Measurements from ENCODE around the gene UNC93B1. TPM values are rescaled to one million over a fixed set of nuclear protein-coding genes. Genes with fewer than 3 reads are reported as not detected.
A peak's percentile ranks its signal among the peaks of the same experiment; 100 is the strongest.

Gene UNC93B1
- total RNA-seq, 2 experiments from 2014 or later: 41.7 to 42.0 TPM

- ChIA-PET POLR2A (no interaction called here), CTCF (no interaction called here)
- Mint-ChIP-seq H3K27me3 (no peaks in the 10 kb centered on the region), H3K4me1 (peaks cover 19% of the 10 kb centered on the region), H3K4me3 (no peak overlapping the region), H3K27ac (no peak overlapping the region), H3K36me3 (ENCODE audit: low read depth) (peaks cover 2% of the 10 kb centered on the region), H3K9me3 (no peaks in the 10 kb centered on the region)
- no peak for DNase-seq
Measured at GRCh38 chr11:68007498-68008380, 3.8 kb upstream of the UNC93B1 start.

GRCh38 chr11:68006606-68007166 is 2.8 kb upstream of the UNC93B1 start:
- no peak overlapping the region for H3K4me3 Mint-ChIP-seq
- H3K4me1 Mint-ChIP-seq: peaks cover 27% of the 10 kb centered on the region
- H3K27me3 Mint-ChIP-seq: no peaks in the 10 kb centered on the region
- H3K36me3 Mint-ChIP-seq (ENCODE audit: low read depth): peaks cover 10% of the 10 kb centered on the region
- no peaks in the 10 kb centered on the region for H3K9me3 Mint-ChIP-seq
- CTCF ChIA-PET: no interaction called here
- DNase-seq: no peak
- H3K27ac Mint-ChIP-seq: no peak overlapping the region
- POLR2A ChIA-PET: no interaction called here

GRCh38 chr11:68004551-68005335 is 846 bp upstream of the UNC93B1 start:
- Mint-ChIP-seq H3K27me3 (no peaks in the 10 kb centered on the region), H3K27ac (peak overlapping the region; percentile 70), H3K4me1 (peaks cover 33% of the 10 kb centered on the region), H3K4me3 (peak overlapping the region; percentile 80), H3K9me3 (no peaks in the 10 kb centered on the region), H3K36me3 (ENCODE audit: low read depth) (peaks cover 10% of the 10 kb centered on the region)
- DNase-seq: no peak
- ChIA-PET CTCF (no interaction called here), POLR2A (no interaction called here)

GRCh38 chr11:68002938-68003845 is 705 bp downstream of the UNC93B1 start:
- DNase-seq: peak; percentile 56
- Mint-ChIP-seq H3K4me3 (peak overlapping the region; percentile 77), H3K4me1 (peaks cover 36% of the 10 kb centered on the region), H3K36me3 (ENCODE audit: low read depth) (peaks cover 13% of the 10 kb centered on the region), H3K27me3 (no peaks in the 10 kb centered on the region), H3K27ac (peak overlapping the region; percentile 36), H3K9me3 (no peaks in the 10 kb centered on the region)
- CTCF ChIA-PET: interaction anchor here (1.5 kb wide), 1 partner anchor 48 kb away, joined by 4 read pairs; no protein-coding TSS in a partner anchor
- POLR2A ChIA-PET: no interaction called here

- H3K36me3 Mint-ChIP-seq (ENCODE audit: low read depth): peaks cover 14% of the 10 kb centered on the region
- H3K4me1 Mint-ChIP-seq: peaks cover 42% of the 10 kb centered on the region
- H3K27ac Mint-ChIP-seq: peak overlapping the region; percentile 36
- ChIA-PET POLR2A (interaction anchor here (0.9 kb wide), 1 partner anchor 47 kb away, joined by 4 read pairs; no protein-coding TSS in a partner anchor), CTCF (interaction anchor here (1.5 kb wide), 1 partner anchor 47 kb away, joined by 4 read pairs; no protein-coding TSS in a partner anchor)
- no peaks in the 10 kb centered on the region for H3K9me3 Mint-ChIP-seq
- peak overlapping the region; percentile 77 for H3K4me3 Mint-ChIP-seq
- no peak for DNase-seq
- no peaks in the 10 kb centered on the region for H3K27me3 Mint-ChIP-seq
Measured at GRCh38 chr11:68002575-68002937, 1.3 kb downstream of the UNC93B1 start.

- Mint-ChIP-seq H3K4me3 (no peak overlapping the region), H3K9me3 (no peaks in the 10 kb centered on the region), H3K27ac (no peak overlapping the region), H3K4me1 (peaks cover 45% of the 10 kb centered on the region), H3K27me3 (no peaks in the 10 kb centered on the region), H3K36me3 (ENCODE audit: low read depth) (peaks cover 22% of the 10 kb centered on the region)
- DNase-seq: no peak
- ChIA-PET CTCF (no interaction called here), POLR2A (interaction anchor here (1.1 kb wide), 1 partner anchor 38 kb away, joined by 4 read pairs; no protein-coding TSS in a partner anchor)
Measured at GRCh38 chr11:67999704-68000103, 4.2 kb downstream of the UNC93B1 start.

GRCh38 chr11:67999201-67999629 is 4.7 kb downstream of the UNC93B1 start:
- H3K27me3 Mint-ChIP-seq: no peaks in the 10 kb centered on the region
- H3K27ac Mint-ChIP-seq: no peak overlapping the region
- no peaks in the 10 kb centered on the region for H3K9me3 Mint-ChIP-seq
- ChIA-PET POLR2A (interaction anchor here (1.1 to 1.9 kb wide), 2 partner anchors 38 kb away, joined by 4 read pairs; no protein-coding TSS in a partner anchor), CTCF (no interaction called here)
- H3K4me1 Mint-ChIP-seq: peaks cover 42% of the 10 kb centered on the region
- no peak overlapping the region for H3K4me3 Mint-ChIP-seq
- no peak for DNase-seq
- peaks cover 22% of the 10 kb centered on the region for H3K36me3 Mint-ChIP-seq (ENCODE audit: low read depth)

- DNase-seq: peak; percentile 57
- Mint-ChIP-seq H3K36me3 (ENCODE audit: low read depth) (peaks cover 22% of the 10 kb centered on the region), H3K4me1 (peaks cover 44% of the 10 kb centered on the region), H3K4me3 (no peak overlapping the region), H3K27ac (peak overlapping the region; percentile 70), H3K27me3 (no peaks in the 10 kb centered on the region), H3K9me3 (no peaks in the 10 kb centered on the region)
- CTCF ChIA-PET: no interaction called here
- POLR2A ChIA-PET: interaction anchor here (1.9 kb wide), 1 partner anchor 39 kb away, joined by 4 read pairs; no protein-coding TSS in a partner anchor
Measured at GRCh38 chr11:67998150-67999045, 5.5 kb downstream of the UNC93B1 start.

- ChIA-PET CTCF (no interaction called here), POLR2A (interaction anchor here (1.9 kb wide), 1 partner anchor 40 kb away, joined by 4 read pairs; no protein-coding TSS in a partner anchor)
- H3K4me3 Mint-ChIP-seq: no peak overlapping the region
- peak overlapping the region; percentile 70 for H3K27ac Mint-ChIP-seq
- DNase-seq: no peak
- H3K36me3 Mint-ChIP-seq (ENCODE audit: low read depth): peaks cover 18% of the 10 kb centered on the region
- no peaks in the 10 kb centered on the region for H3K27me3 Mint-ChIP-seq
- no peaks in the 10 kb centered on the region for H3K9me3 Mint-ChIP-seq
- H3K4me1 Mint-ChIP-seq: peaks cover 38% of the 10 kb centered on the region
Measured at GRCh38 chr11:67997475-67997921, 6.4 kb downstream of the UNC93B1 start.

- peak overlapping the region; percentile 30 for H3K27ac Mint-ChIP-seq
- ChIA-PET CTCF (no interaction called here), POLR2A (no interaction called here)
- H3K27me3 Mint-ChIP-seq: no peaks in the 10 kb centered on the region
- no peak overlapping the region for H3K4me3 Mint-ChIP-seq
- H3K4me1 Mint-ChIP-seq: peaks cover 32% of the 10 kb centered on the region
- peaks cover 13% of the 10 kb centered on the region for H3K36me3 Mint-ChIP-seq (ENCODE audit: low read depth)
- peak; percentile 51 for DNase-seq
- H3K9me3 Mint-ChIP-seq: no peaks in the 10 kb centered on the region
Measured at GRCh38 chr11:67996622-67997474, 7.0 kb downstream of the UNC93B1 start.

GRCh38 chr11:67996051-67996450 is 7.8 kb downstream of the UNC93B1 start:
- H3K27ac Mint-ChIP-seq: no peak overlapping the region
- peaks cover 13% of the 10 kb centered on the region for H3K36me3 Mint-ChIP-seq (ENCODE audit: low read depth)
- ChIA-PET POLR2A (no interaction called here), CTCF (no interaction called here)
- no peaks in the 10 kb centered on the region for H3K27me3 Mint-ChIP-seq
- H3K9me3 Mint-ChIP-seq: no peaks in the 10 kb centered on the region
- no peak for DNase-seq
- H3K4me3 Mint-ChIP-seq: no peak overlapping the region
- H3K4me1 Mint-ChIP-seq: peaks cover 32% of the 10 kb centered on the region
